GM18951 (cell line): Measurements from ENCODE around the gene KRT37.

Source experiments
- POLR2A ChIP-seq: IDR thresholded peaks from 4 replicates; pipeline ENCODE4 v1.6.1; 2011; ENCODE audit warnings: mild to moderate bottlenecking; ENCODE audit not compliant: insufficient read length, insufficient read depth; ENCODE audit errors: extremely low read depth
- in situ Hi-C: fragments of 300-500 bp; cut with MboI; formaldehyde crosslinking; loops from one replicate; pipeline ENCODE4 v1.12.0; 2022; ENCODE audit warnings: low sequenced_read_pairs, mixed read lengths, inconsistent platforms; ENCODE audit not compliant: unreplicated experiment

The KRT37 gene

DNA sequence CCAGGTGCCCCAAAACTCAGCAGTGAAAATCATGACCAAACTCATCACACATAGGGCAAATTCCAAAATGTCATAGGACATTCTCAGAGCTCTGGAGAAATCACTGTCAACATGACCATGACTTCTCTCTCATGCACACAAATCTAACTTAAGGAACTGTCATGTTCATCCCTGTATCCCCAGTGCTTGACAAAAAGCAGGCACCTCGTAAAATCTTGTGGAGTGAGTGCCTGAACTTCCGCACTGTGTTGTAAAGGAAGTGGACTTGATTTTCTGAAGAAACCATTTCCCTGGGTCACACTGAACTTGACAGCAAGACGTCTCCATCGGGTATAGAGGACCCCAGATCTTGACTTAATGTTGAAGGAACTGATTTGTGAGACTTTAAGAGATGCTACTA is 2.8 kb downstream of the KRT37 start:
- TF ChIP-seq POLR2A, result no peak
- in situ Hi-C loops, result no loop called here

DNA sequence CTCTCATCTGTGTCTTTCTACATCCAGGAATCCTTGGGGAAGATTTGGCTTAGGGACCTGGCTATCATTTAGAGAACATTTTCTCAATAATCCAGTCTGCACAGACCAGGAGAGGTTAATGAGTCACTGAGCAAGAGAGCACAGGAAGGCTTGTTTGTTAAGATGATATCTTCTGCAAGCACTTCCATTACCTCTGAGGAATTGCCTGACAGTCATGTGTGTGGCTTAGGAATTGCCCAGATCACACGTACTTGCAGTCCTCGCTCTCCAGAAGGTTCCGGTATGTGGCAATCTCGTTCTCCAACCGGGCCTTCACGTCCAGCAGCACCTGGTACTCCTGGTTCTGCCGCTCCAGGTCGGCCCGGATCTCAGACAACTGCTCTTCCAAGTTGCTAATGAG is 3.3 kb downstream of the KRT37 start:
- in situ Hi-C loops, result no loop called here
- no peak for TF ChIP-seq POLR2A

DNA sequence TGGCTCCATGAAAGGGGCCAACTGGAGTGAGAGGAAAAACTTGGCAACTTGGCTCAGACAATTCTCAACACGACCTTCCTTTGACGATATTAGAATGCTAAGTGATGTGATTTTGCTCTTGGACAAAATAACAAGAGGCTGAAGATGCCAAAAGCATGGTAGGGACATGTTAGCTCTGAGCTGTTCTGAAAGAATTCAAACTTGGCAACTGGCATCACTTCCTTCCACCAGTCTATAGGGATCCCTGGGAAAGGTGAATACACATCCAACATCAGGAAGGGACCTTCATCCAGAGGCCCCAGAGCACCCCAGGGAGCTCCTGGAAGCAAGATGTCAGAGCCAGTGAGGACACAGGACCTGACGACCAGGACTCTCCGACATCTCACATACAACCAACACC is 4.3 kb downstream of the KRT37 start:
- in situ Hi-C loops, result no loop called here
- TF ChIP-seq POLR2A, result no peak

DNA sequence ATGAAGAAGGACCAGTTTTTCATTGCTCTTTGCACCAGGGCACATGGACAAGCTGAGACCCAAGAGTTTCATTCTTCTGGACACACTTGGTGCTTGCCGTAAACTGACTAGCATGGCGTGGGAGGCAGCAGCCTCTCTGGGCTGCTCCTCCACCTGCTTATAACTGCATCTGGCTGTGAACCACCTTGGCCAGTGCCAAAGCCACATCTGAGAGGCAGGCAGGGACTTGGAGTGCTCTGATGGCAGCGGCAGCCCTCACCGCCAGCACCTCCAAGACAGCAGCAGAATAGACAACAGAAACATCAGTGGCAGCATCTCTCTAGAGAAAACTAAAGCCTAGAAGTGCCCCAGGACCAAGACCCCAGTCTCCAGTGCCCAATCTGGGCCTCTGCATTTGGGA is 4.7 kb downstream of the KRT37 start:
- no peak for TF ChIP-seq POLR2A
- in situ Hi-C loops, result no loop called here

DNA sequence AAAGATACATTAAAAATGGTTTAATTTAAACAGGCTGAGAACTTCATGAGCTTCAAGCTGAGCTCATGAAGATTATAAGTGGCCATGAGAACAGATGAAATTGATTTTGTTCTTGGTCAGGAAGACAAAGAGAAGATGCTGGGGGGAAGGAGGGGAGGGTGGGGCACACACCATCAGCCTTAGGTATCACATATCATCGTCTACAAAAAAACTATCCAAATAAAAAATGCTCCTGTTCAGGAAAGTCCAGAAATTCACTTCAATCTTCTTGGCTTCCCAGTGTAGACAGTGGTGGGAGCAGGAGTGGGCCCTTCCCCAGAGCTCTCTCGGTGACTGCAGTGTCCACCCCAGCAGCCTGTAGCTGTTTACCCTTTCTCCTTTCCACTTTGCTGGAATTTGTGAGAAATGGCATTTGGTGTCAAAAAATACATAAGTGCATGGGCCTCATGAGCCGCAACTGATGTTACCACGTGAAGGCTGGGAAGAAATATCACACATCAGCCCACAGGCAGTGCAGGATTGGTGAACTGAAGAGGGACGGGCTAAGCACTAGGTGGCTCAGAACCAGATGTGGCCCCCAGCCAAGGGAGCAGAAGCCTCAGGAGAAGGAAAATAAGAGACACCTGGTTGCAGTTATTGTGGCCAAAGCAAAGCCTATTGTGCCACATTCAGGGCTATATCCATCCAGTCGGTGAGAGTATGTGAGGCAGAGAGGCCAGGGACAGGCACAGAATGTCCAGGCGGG is 6.1 kb downstream of the KRT37 start:
- no peak for TF ChIP-seq POLR2A
- in situ Hi-C loops, result no loop called here

DNA sequence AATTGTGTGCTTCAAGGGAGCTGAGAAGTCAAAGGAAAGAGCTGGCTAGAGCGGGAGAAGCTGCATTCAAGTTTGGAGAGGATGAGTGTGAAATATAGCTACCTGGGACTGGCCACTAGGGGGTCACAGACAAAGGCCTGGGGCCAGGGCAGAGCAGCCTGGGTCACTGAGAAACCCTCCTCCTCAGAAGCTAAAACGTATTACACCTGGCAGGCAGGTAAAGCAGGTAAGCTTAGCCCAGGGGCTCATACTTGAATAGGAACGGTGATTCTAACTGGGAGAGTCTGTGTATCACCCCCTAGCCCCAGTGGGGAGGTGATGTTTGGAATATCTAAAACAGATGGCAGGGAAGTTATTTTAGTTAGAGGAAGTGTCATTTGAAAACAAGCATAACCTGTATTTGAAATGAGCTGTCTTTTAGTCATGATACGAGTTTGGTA is 6.8 kb downstream of the KRT37 start:
- TF ChIP-seq POLR2A, result no peak
- in situ Hi-C loops, result no loop called here

DNA sequence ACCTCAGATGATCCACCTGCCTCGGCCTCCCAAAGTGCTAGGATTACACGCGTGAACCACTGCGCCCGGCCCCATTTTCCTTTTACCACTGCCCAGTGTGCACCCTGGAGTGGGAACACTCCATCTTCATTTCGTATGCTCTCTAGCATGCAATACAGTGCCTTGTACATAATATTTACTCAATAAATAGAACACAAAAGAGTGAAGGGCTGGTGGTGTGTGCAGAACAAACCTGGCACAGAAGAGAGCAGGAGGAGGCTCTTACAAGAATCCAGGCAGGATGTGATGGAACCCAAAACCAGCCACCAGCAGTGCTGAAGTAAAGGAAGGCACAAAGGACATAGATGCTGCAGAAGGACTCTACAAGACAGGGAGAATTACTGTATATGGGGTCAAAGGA is 7.3 kb downstream of the KRT37 start:
- in situ Hi-C loops, result no loop called here
- TF ChIP-seq POLR2A, result no peak

DNA sequence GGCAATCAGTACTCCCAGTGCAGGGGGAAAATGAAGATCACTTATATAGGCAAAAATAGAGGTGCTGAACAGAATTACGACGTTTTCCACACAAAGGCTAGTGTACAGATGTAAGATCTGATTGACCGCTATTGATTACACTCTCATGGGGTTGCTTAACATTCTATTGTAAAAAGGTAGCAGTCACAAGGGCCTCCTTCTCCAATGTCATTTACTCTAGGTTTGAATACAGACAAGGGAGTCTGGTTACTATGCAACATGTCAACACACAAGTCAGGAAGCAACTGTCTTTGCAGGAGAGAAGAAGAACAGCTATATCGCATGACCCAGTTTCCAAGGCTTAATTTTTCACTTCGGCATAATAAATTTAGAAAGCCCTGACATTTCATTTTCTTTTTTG is 7.9 kb downstream of the KRT37 start:
- in situ Hi-C loops, result no loop called here
- no peak for TF ChIP-seq POLR2A

DNA sequence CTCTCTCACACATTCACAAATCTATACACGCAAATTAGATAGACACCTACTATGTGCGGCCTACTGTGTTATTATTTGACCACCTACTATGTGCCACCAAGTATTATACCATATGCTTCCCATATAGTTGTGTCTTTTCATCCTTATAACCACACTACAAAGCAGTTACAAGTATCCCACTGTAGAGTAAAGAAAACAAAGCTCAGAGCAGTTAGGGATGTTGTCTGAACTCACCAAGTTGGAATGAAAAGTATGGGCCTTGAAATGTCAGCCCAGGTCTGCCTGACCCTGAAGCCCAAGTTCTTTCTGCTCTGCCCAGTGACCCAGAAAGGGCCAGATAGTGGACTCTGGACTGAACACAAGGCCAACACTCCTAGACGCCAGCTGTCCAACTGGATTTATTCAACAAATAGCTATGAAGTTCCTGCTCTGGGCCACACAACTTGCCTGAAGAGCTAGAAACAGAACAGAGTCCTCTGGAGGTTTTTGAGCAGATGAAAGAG is 8.5 kb downstream of the KRT37 start:
- no peak for TF ChIP-seq POLR2A
- in situ Hi-C loops, result no loop called here

DNA sequence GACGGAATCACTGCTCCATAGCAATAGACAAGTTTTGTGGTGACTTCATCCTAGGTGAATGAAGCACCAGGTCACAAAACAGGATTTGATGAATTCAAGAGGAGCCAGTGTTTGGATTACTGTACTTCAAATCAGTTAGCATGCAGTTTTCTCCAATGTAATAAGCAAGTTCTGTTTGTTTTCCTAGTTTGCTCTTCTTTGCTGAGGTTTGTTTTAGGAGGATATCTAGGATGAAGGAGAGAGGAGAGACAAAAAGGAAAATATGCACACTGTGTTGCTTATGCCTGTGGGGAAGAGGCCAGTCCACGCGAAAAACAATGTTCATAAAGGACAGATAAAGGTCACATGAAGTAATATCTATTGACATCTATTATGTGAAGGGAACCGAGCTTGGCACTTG is 9.0 kb downstream of the KRT37 start:
- in situ Hi-C loops, result no loop called here
- TF ChIP-seq POLR2A, result no peak

DNA sequence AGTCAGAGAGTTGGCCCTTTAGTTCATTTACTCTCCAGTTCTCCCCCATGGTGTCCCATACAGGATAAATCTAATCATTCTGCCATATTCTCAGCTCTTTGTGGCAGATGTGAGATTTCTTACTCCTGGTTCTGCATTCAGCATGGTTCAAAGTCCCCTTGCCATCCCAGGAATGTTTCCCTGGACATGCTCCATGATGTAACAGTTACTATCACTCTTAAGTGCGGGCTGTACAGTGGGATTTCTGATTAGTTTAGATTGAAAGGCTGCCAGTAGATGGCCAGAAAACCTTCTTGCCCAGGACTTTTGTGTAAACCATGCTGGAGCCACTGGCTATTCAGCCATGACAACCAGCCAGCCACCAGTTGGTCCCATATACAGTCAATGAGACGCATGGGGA is 10.4 kb downstream of the KRT37 start:
- no peak for TF ChIP-seq POLR2A
- in situ Hi-C loops, result no loop called here

DNA sequence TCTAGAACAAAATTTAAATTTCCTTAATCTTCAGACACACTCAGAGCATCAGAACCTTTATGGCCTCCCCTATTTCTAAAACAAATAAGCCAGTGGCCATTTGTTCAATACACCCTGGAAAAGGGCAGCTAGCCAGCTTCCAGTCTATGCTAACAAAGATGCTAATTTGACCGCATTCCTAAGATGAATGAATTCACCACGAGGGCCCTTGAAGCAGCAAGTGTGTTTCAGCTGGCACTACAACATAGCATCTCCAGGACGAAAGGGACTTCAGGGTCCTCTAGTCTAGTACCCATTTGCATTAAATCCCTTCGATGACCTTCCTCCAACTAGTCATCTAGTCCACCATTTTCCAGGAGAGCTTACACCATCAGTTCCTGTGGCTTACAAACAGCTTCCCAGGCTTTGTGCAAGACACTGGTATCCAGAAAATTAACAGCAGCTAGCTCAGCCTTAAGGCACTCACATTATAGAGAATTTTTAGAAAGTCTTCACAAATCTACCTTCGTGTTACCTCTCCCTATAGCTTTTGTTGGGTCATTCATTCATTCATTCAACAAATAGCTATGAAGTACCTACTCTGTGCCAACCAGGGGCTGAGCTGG is 10.9 kb downstream of the KRT37 start:
- in situ Hi-C loops, result no loop called here
- no peak for TF ChIP-seq POLR2A

DNA sequence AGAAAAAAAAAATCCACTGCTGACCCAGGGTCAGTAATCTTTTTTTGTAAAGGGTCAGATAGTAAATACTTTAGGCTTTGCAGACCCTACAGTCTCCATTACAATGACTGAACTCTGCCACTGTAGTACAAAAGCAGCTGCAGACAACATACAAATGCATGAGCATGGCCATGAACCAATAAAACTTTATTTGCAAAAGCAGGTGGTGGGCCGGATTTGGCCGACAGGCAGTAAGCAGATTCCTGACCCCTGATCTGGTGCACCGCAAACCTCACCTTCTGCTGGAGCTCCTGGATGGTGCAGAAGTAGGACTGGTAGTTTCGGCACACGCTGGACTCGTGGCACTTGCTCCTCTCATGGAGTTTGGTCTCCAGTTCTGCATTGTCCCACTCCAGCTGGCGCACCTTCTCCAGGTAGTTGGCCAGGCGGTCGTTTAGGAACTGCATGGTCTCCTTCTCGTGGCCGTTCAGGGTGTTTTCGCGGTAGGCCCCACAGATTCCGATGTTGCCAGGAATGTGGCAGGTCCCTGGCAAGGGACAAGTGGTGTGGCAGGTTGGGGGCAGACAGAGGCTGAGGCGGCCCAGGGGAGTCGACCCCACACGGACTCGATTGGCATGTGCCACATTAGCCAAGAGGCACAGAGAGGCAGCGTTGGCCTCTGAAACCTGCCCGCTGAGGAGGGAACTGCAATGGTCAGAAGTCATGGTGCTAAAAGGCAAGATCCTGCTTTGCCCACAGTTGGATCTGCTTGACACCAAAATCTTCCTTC is 13.1 kb downstream of the KRT37 start:
- no peak for TF ChIP-seq POLR2A
- in situ Hi-C loops, result no loop called here

DNA sequence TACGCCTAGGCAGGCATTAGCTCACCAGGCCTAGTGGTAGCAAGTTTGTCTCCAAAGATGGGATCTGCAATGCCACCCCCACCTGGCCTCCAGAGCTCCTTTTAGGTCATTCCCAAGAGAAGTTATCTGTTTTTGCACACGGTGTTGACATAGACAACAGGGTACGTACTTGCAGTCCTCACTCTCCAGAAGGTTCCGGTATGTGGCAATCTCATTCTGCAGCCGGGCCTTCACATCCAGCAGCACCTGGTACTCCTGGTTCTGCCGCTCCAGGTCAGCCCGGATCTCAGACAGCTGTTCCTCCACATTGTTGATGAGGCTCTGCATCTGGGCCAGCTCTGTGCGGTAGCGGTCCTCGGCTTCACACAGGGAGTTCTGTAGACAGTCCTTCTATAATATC is 17.2 kb downstream of the KRT37 start:
- no peak for TF ChIP-seq POLR2A
- in situ Hi-C loops, result no loop called here

DNA sequence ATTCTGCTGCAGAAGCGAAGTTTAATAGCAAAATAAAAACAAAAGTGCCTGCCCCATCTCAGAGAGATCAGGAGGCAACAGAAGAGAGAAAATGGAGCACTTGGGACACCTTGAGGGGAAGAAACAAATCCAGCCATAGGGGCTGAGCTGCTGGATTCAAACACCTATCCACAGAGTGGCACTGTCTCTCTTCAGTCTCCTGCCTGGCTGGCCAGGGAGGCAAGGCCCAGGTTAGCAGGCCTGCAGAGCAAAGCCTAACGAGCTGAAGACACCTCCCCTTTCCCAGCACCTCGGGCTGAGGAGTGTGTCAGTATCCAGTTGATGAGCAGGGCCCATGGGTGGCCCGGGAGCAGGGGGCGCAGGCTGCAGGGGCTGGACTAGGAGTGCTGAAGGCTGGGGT is 18.2 kb downstream of the KRT37 start:
- in situ Hi-C loops, result no loop called here
- no peak for TF ChIP-seq POLR2A
